DND-41 (cell line): Measurements from ENCODE around the gene PGBD5.

ENCODE experiments used
- EZH2 ChIP-seq: IDR thresholded peaks from 3 replicates; pipeline ENCODE4 v1.6.1; 2012; ENCODE audit warnings: borderline replicate concordance, low read depth, mild to moderate bottlenecking, moderate library complexity, low read length, inconsistent platforms; ENCODE audit not compliant: severe bottlenecking
- TF ChIP-seq, protein P1 (sequence below): IDR thresholded peaks from 2 replicates; pipeline ENCODE4 v1.5.1; 2012; ENCODE audit warnings: borderline replicate concordance, low read length, moderate library complexity, mild to moderate bottlenecking; ENCODE audit not compliant: poor library complexity, severe bottlenecking; ENCODE audit errors: extremely low read depth

DNA sequence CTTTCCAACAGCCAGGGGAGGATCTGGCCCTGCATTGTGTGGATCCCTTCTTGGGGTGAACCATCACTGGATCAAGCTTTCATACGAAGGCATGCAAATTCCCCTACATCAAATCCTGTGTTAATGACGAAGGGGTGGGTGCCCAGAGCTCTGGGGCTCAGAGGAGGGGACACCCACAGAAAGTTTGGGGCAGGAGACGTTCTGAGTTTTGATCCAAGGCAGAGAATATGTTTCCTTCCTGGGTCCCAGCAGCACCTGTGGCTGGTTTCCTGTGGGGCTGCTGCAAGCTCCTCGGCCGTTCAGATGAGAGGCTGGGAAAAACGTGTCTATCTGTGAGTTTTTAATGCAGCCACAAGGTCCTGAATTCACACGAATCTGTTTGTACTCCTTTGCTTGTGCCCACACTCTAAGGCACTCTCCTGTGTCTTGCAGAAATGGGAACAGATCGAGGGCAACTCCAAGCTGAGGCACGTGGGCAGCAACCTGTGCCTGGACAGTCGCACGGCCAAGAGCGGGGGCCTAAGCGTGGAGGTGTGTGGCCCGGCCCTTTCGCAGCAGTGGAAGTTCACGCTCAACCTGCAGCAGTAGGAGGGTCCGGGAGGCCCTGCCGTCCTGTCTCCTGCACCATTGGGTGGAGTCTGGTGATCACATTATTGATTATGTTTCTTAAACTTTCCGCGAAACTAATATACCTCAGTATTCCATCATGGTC lies 147.1 kb downstream of the PGBD5 start:
- TF ChIP-seq, protein P1, sequence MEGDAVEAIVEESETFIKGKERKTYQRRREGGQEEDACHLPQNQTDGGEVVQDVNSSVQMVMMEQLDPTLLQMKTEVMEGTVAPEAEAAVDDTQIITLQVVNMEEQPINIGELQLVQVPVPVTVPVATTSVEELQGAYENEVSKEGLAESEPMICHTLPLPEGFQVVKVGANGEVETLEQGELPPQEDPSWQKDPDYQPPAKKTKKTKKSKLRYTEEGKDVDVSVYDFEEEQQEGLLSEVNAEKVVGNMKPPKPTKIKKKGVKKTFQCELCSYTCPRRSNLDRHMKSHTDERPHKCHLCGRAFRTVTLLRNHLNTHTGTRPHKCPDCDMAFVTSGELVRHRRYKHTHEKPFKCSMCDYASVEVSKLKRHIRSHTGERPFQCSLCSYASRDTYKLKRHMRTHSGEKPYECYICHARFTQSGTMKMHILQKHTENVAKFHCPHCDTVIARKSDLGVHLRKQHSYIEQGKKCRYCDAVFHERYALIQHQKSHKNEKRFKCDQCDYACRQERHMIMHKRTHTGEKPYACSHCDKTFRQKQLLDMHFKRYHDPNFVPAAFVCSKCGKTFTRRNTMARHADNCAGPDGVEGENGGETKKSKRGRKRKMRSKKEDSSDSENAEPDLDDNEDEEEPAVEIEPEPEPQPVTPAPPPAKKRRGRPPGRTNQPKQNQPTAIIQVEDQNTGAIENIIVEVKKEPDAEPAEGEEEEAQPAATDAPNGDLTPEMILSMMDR = no peak
- no peak for TF ChIP-seq EZH2
